GM06990 (cell line): ENCODE data around the gene SCAPER.
"Not testable (repeated sequence)": the region's sequence is repeated elsewhere in the genome, so short reads cannot be mapped to it uniquely, and the experiment has no call there.

ENCODE experiments used
- DNase-seq: peaks from one replicate; pipeline ENCODE4 v3.0.0-alpha.2; 2011; ENCODE audit not compliant: insufficient read length; ENCODE audit errors: extremely low read depth
- H3K27me3 ChIP-seq: replicated peaks from 2 replicates; pipeline ENCODE4 v1.6.0; 2011; ENCODE audit warnings: low read length; ENCODE audit not compliant: control insufficient read depth, insufficient read depth
- H3K36me3 ChIP-seq: 2 replicates; pipeline ENCODE4 v1.5.1; 2011; ENCODE audit warnings: low read length; ENCODE audit not compliant: control insufficient read depth, insufficient read depth
- H3K4me3 ChIP-seq: replicated peaks from 2 replicates; pipeline ENCODE4 v1.5.1; 2011; ENCODE audit warnings: low read depth, mild to moderate bottlenecking, control low read depth, low read length
- TF ChIP-seq, protein P1 (sequence below): IDR thresholded peaks from 2 replicates; pipeline ENCODE4 v1.5.1; 2011; ENCODE audit warnings: low read length, control low read depth, mild to moderate bottlenecking, inconsistent platforms; ENCODE audit not compliant: insufficient read depth, poor library complexity, severe bottlenecking

SCAPER gene

DNA sequence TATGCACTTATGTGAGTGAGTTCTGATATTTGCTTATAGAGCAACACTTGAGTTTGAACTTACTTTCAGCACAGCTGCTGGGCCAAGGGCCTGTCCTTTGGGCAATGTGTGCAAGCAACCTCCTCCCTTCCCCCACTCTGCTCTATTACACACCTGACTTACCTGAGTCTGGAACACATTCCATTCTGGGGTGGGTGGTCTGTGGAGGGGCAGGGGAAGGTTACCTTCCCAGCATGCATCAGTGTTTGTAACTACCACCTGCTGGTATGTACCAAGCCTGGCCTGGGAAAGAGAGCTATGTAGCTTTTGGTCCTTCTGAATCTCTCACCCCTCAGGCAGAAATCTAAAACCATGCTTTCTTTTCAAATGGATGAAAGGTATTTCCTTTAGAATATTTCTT lies 465.6 kb downstream of the SCAPER start:
- Histone ChIP-seq H3K27me3 (no peaks in the 10 kb centered on the region), H3K36me3 (no peaks in the 10 kb centered on the region), H3K4me3 (no peak overlapping the region)
- TF ChIP-seq, protein P1, sequence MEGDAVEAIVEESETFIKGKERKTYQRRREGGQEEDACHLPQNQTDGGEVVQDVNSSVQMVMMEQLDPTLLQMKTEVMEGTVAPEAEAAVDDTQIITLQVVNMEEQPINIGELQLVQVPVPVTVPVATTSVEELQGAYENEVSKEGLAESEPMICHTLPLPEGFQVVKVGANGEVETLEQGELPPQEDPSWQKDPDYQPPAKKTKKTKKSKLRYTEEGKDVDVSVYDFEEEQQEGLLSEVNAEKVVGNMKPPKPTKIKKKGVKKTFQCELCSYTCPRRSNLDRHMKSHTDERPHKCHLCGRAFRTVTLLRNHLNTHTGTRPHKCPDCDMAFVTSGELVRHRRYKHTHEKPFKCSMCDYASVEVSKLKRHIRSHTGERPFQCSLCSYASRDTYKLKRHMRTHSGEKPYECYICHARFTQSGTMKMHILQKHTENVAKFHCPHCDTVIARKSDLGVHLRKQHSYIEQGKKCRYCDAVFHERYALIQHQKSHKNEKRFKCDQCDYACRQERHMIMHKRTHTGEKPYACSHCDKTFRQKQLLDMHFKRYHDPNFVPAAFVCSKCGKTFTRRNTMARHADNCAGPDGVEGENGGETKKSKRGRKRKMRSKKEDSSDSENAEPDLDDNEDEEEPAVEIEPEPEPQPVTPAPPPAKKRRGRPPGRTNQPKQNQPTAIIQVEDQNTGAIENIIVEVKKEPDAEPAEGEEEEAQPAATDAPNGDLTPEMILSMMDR = no peak
- no peak for DNase-seq

DNA sequence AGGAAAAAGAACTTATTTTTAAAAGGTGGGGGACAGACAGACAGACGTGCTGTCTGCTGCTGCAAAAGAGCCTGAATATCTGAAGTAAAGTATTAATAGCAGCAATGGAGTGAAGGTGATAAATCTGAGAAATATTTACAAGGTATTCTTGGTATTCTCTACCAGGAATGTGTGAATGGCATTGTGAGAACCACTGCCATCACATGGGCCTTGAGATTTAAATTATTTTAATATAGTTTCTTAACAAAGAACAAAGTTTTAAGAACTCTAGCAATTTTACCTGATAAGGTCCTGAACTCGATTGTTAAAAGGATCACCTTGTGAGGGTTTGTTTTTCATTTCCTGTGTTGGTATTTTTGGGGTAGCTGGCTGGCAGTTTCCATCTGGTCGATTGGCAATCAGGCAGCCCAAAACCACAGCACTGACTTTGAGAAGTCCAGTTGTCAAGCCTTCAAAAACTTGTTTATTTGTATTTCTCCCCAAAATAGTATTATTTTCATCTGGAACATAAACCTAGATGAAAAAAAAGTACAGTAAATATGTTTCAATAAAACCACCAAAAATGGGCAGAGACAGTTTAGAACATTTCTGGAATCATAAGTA lies 471.2 kb downstream of the SCAPER start:
- no peak for DNase-seq
- H3K4me3 ChIP-seq = no peak overlapping the region
- H3K27me3 ChIP-seq = no peaks in the 10 kb centered on the region
- H3K36me3 ChIP-seq = no peaks in the 10 kb centered on the region
- TF ChIP-seq, protein P1 = no peak

DNA sequence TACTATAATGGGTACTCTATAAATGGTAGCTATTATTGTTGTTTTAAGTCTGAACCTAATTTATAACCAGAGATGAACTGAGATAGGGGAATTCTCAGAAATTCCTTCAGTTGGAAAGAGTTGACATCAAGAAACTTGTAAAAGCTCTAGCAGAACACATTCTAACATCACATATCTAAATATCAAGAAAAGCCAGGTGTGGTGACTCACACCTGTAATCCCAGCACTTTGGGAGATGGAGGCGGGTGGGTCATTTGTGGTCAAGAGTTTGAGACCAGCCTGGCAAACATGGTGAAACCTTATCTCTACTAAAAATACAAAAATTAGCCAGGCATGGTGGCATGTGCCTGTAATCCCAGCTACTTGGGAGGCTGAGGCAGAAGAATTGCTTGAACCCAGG lies 472.1 kb downstream of the SCAPER start:
- not testable (repeated sequence) for H3K27me3 ChIP-seq, H3K36me3 ChIP-seq, H3K4me3 ChIP-seq, DNase-seq

DNA sequence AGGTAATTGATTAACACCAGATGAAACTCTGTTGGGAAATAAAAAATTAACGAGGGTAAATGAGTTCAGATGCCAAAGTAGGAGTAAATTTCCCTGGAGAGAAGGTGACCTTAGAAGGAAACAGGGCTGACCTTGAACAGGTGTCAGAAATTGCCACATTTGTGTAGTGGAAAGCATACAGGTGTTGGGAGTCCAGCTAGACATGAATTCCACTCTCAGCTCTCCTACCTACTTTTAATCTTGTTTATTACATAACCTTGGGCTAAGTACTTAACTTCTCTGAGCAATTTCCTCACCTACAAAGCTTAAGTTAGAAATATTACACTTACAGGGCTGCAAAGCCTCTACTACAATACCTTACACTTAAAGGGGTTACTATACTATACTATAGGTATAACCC lies 472.5 kb downstream of the SCAPER start:
- DNase-seq = no peak
- Histone ChIP-seq H3K27me3 (no peaks in the 10 kb centered on the region), H3K36me3 (no peaks in the 10 kb centered on the region), H3K4me3 (no peak overlapping the region)
- TF ChIP-seq, protein P1 = no peak

DNA sequence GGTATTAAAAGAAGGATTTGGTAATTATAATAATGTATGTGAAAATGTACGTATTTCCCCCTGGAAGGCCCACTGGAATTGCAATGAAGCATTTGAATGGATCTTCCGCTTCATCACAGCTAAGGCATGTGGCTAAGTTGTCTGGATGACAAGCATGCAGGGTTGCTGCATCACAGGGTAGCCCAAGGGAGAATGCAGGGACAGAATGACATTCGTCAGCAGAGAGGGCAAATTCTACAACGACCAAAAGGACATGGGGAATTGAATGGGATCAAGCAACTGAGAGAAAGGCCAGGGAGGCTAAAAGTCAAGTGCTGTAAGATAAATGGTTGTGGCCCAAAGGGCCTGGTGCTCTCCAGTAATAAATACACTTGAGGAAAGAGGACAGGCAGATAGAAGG lies 473.2 kb downstream of the SCAPER start:
- Histone ChIP-seq H3K36me3 (no peaks in the 10 kb centered on the region), H3K27me3 (no peaks in the 10 kb centered on the region), H3K4me3 (no peak overlapping the region)
- no peak for DNase-seq
- TF ChIP-seq, protein P1 = no peak

DNA sequence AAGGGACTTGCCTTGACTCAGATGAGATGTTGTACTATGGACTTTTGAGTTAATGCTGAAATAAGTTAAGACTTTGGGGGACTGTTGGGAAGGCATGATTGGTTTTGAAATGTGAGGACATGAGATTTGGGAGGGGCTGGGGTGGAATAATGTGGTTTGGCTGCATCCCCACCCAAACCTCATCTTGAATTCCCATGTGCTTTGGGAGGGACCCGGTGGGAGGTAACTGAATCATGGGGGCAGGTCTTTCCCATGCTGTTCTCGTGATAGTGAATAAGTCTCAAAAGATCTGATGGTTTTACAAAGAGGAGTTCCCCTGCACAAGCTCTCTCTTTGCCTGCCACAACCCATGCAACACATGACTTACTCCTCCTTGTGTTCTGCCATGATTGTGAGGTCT lies 474.4 kb downstream of the SCAPER start:
- not testable (repeated sequence) for H3K27me3 ChIP-seq, H3K4me3 ChIP-seq, H3K36me3 ChIP-seq, DNase-seq

DNA sequence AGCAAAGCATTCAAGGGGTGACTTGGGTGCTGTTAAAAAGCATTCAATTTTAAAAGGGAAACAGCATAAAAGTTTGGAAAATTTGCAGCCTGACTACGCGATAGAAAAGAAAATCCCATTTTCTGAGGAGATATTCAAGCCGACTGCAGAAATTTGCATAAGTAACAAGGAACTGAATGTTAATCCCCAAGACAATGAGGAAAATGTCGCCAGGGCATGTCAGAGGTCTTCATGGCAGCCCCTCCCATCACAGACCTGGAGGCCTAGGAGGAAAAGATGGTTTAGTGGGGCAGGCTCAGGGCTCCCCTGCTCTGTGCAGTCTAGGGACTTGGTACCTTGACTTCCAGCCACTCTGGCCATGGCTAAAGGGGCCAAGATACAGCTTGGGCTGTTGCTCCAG lies 475.5 kb downstream of the SCAPER start:
- no peak overlapping the region for H3K4me3 ChIP-seq
- TF ChIP-seq, protein P1 = no peak
- no peaks in the 10 kb centered on the region for H3K27me3 ChIP-seq
- H3K36me3 ChIP-seq = no peaks in the 10 kb centered on the region
- DNase-seq = no peak
